Measurements from ENCODE around the gene GLT8D1. TPM values are rescaled to one million over a fixed set of nuclear protein-coding genes. Genes with fewer than 3 reads are reported as not detected.

The GLT8D1 gene
- total RNA-seq, 2 donors from 2014 or later = 68.1 to 71.3 TPM

- Histone ChIP-seq H3K9me3 (no peaks in the 10 kb centered on the region), H3K27me3 (replicated peaks; ENCODE audit: insufficient read depth) (no peaks in the 10 kb centered on the region), H3K4me1 (replicated peaks) (no peaks in the 10 kb centered on the region), H3K4me3 (no peak overlapping the region), H3K36me3 (no peaks in the 10 kb centered on the region), H3K27ac (no peak overlapping the region)
- no peak for TF ChIP-seq POLR2A (IDR thresholded peaks at IDR 0.05)
- no peak for TF ChIP-seq CTCF (IDR thresholded peaks at IDR 0.05)
- no peak for TF ChIP-seq POLR2AphosphoS5 (IDR thresholded peaks at IDR 0.05)
- 93% methylated on average over 5 of the region's 5 CpGs for WGBS
- intact Hi-C loops (cut with DNase I) = no loop called here
- DNase-seq (ENCODE audit: low spot score) = no peak
Measured at GRCh38 chr3:52649461-52650210, 56.0 kb downstream of the GLT8D1 start.

DNA sequence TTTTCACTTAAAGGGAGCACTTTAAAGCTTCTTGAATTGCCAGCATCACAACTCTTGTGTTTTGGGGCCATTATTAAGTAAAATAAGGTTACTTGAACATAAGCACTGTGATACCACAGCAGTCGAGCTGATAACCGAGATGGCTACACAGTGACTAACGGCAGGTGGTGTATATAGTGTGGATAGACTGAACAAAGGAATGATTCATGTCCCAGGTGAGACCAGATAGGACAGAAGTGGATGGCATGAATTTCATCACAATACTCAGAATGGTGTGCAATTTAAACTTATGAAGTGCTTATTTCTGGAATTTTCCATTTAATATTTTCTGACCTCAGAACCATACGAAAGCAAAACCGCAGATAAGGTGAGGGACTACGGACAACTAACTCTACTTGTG lies 60.0 kb downstream of the GLT8D1 start:
- no peaks in the 10 kb centered on the region for H3K4me1 ChIP-seq (replicated peaks)
- H3K9me3 ChIP-seq = no peaks in the 10 kb centered on the region
- no peak overlapping the region for H3K4me3 ChIP-seq
- peaks cover 2 to 11% of the 10 kb centered on the region in 2 donors for H3K36me3 ChIP-seq
- no peak for DNase-seq (ENCODE audit: low spot score)
- no peak for TF ChIP-seq POLR2A (IDR thresholded peaks at IDR 0.05)
- H3K27ac ChIP-seq = no peak overlapping the region
- 97% methylated on average over 6 of the region's 6 CpGs for WGBS
- intact Hi-C loops (cut with DNase I) = no loop called here
- no peaks in the 10 kb centered on the region for H3K27me3 ChIP-seq (replicated peaks; ENCODE audit: insufficient read depth)

Small RNA genes lying within 50 kb of the gene (small RNA-seq; reads per million reads assigned to genes)
- gene AC006254.2 (0 reads per million in 2 donors), gene RF00569 (5,306 to 7,061 reads per million in 2 donors), gene RF01183 (0 reads per million in 2 donors), gene SNORD19 (0.09 to 0.20 reads per million in 2 donors), gene SNORD19B (0 reads per million in 2 donors), gene SNORD69 (4,493 to 5,538 reads per million in 2 donors)

Other genes starting within 250 kb of the GLT8D1 start
- 10 to 100 TPM; 21.8 to 68.6 TPM for gene STAB1, start 210.5 kb downstream of the GLT8D1 start, total RNA-seq
- 100 to 1,000 TPM in 1 of 2 donors, 10 to 100 TPM in 1; 70.8 to 117 TPM for gene NT5DC2, start 171.9 kb downstream of the GLT8D1 start, total RNA-seq
- 10 to 100 TPM in 1 of 2 donors, 1 to 10 TPM in 1; 3.0 to 16.5 TPM for gene UQCC5, start 169.2 kb downstream of the GLT8D1 start, total RNA-seq
- 10 to 100 TPM; 72.5 to 77.5 TPM for gene PBRM1, start 19.9 kb downstream of the GLT8D1 start, total RNA-seq
- 100 to 1,000 TPM in 1 of 2 donors, 10 to 100 TPM in 1; 50.7 to 116 TPM for gene GNL3, start 19.8 kb downstream of the GLT8D1 start, total RNA-seq
- gene SPCS1, start 315 bp upstream of the GLT8D1 start, total RNA-seq = 100 to 1,000 TPM; 144 to 296 TPM
- gene NEK4, start 65.1 kb upstream of the GLT8D1 start, total RNA-seq = 10 to 100 TPM; 24.5 to 49.9 TPM
- 1 to 10 TPM in 1 of 2 donors, not detected in 1; 3.5 TPM for gene ITIH1, start 71.8 kb upstream of the GLT8D1 start, total RNA-seq
- 1 to 10 TPM in 1 of 2 donors, under 1 TPM in 1; 0.46 to 9.6 TPM for gene ITIH3, start 89.0 kb upstream of the GLT8D1 start, total RNA-seq
- 1 to 10 TPM; 4.9 to 5.5 TPM for gene ITIH4, start 124.9 kb upstream of the GLT8D1 start, total RNA-seq
- gene MUSTN1, start 129.2 kb upstream of the GLT8D1 start, total RNA-seq = 10 to 100 TPM; 10.5 to 14.4 TPM
- gene STIMATE, start 191.8 kb upstream of the GLT8D1 start, total RNA-seq = 10 to 100 TPM in 1 of 2 donors, 1 to 10 TPM in 1; 7.2 to 20.5 TPM

Data from prostate gland (tissue), 2 donors.